ENCODE measurements around the gene DLG2.

DLG2 gene

GRCh38 chr11:83471831-83472727 is 2155.1 kb downstream of the DLG2 start:
- WGBS (ENCODE audit: insufficient coverage, insufficient read length) = no CpG with 5 or more reads among the region's 5 CpGs
- Histone ChIP-seq H3K27me3 (ENCODE audit: control insufficient read depth, insufficient read depth, low read length) (no peaks in the 10 kb centered on the region), H3K36me3 (ENCODE audit: control insufficient read depth, insufficient read depth, low read length) (no peaks in the 10 kb centered on the region), H3K4me1 (ENCODE audit: control insufficient read depth, insufficient read depth, low read length) (no peaks in the 10 kb centered on the region), H3K27ac (ENCODE audit: low read length) (no peak overlapping the region), H3K9me3 (ENCODE audit: control insufficient read depth, insufficient read depth, low read length) (no peaks in the 10 kb centered on the region), H3K4me3 (ENCODE audit: low read length) (no peak overlapping the region)
- no peak for DNase-seq (ENCODE audit: low read depth, low spot score)

- Histone ChIP-seq H3K4me1 (ENCODE audit: control insufficient read depth, insufficient read depth, low read length) (no peaks in the 10 kb centered on the region), H3K27ac (ENCODE audit: low read length) (no peak overlapping the region), H3K9me3 (ENCODE audit: control insufficient read depth, insufficient read depth, low read length) (no peaks in the 10 kb centered on the region), H3K4me3 (ENCODE audit: low read length) (no peak overlapping the region), H3K36me3 (ENCODE audit: control insufficient read depth, insufficient read depth, low read length) (no peaks in the 10 kb centered on the region), H3K27me3 (ENCODE audit: control insufficient read depth, insufficient read depth, low read length) (no peaks in the 10 kb centered on the region)
- no peak for DNase-seq (ENCODE audit: low read depth, low spot score)
- WGBS (ENCODE audit: insufficient coverage, insufficient read length) = no CpG with 5 or more reads among the region's 1 CpG
Measured at GRCh38 chr11:83467837-83468236, 2159.3 kb downstream of the DLG2 start.

GRCh38 chr11:83464160-83464944 is 2162.8 kb downstream of the DLG2 start:
- no CpG with 5 or more reads among the region's 3 CpGs for WGBS (ENCODE audit: insufficient coverage, insufficient read length)
- no peaks in the 10 kb centered on the region for H3K36me3 ChIP-seq (ENCODE audit: control insufficient read depth, insufficient read depth, low read length)
- H3K9me3 ChIP-seq (ENCODE audit: control insufficient read depth, insufficient read depth, low read length) = no peaks in the 10 kb centered on the region
- no peak overlapping the region for H3K27ac ChIP-seq (ENCODE audit: low read length)
- no peak for DNase-seq (ENCODE audit: low read depth, low spot score)
- H3K4me3 ChIP-seq (ENCODE audit: low read length) = no peak overlapping the region
- no peaks in the 10 kb centered on the region for H3K27me3 ChIP-seq (ENCODE audit: control insufficient read depth, insufficient read depth, low read length)
- H3K4me1 ChIP-seq (ENCODE audit: control insufficient read depth, insufficient read depth, low read length) = no peaks in the 10 kb centered on the region

GRCh38 chr11:83459798-83460197 is 2167.3 kb downstream of the DLG2 start:
- H3K27me3 ChIP-seq (ENCODE audit: control insufficient read depth, insufficient read depth, low read length) = no peaks in the 10 kb centered on the region
- H3K9me3 ChIP-seq (ENCODE audit: control insufficient read depth, insufficient read depth, low read length) = no peaks in the 10 kb centered on the region
- H3K27ac ChIP-seq (ENCODE audit: low read length) = no peak overlapping the region
- H3K4me3 ChIP-seq (ENCODE audit: low read length) = no peak overlapping the region
- H3K4me1 ChIP-seq (ENCODE audit: control insufficient read depth, insufficient read depth, low read length) = no peaks in the 10 kb centered on the region
- DNase-seq (ENCODE audit: low read depth, low spot score) = no peak
- no CpG with 5 or more reads among the region's 1 CpG for WGBS (ENCODE audit: insufficient coverage, insufficient read length)
- no peaks in the 10 kb centered on the region for H3K36me3 ChIP-seq (ENCODE audit: control insufficient read depth, insufficient read depth, low read length)

GRCh38 chr11:83456566-83456965 is 2170.6 kb downstream of the DLG2 start:
- WGBS (ENCODE audit: insufficient coverage, insufficient read length) = 100% methylated on average over 2 of the region's 8 CpGs
- Histone ChIP-seq H3K36me3 (ENCODE audit: control insufficient read depth, insufficient read depth, low read length) (no peaks in the 10 kb centered on the region), H3K4me3 (ENCODE audit: low read length) (no peak overlapping the region), H3K27me3 (ENCODE audit: control insufficient read depth, insufficient read depth, low read length) (no peaks in the 10 kb centered on the region), H3K27ac (ENCODE audit: low read length) (no peak overlapping the region), H3K9me3 (ENCODE audit: control insufficient read depth, insufficient read depth, low read length) (no peaks in the 10 kb centered on the region), H3K4me1 (ENCODE audit: control insufficient read depth, insufficient read depth, low read length) (no peaks in the 10 kb centered on the region)
- DNase-seq (ENCODE audit: low read depth, low spot score) = no peak

- Histone ChIP-seq H3K4me3 (ENCODE audit: low read length) (no peak overlapping the region), H3K36me3 (ENCODE audit: control insufficient read depth, insufficient read depth, low read length) (no peaks in the 10 kb centered on the region), H3K9me3 (ENCODE audit: control insufficient read depth, insufficient read depth, low read length) (no peaks in the 10 kb centered on the region), H3K27ac (ENCODE audit: low read length) (no peak overlapping the region), H3K27me3 (ENCODE audit: control insufficient read depth, insufficient read depth, low read length) (no peaks in the 10 kb centered on the region), H3K4me1 (ENCODE audit: control insufficient read depth, insufficient read depth, low read length) (no peaks in the 10 kb centered on the region)
- no peak for DNase-seq (ENCODE audit: low read depth, low spot score)
- WGBS (ENCODE audit: insufficient coverage, insufficient read length) = no CpG with 5 or more reads among the region's 11 CpGs
Measured at GRCh38 chr11:83456075-83456474, 2171.1 kb downstream of the DLG2 start.

- Histone ChIP-seq H3K27me3 (ENCODE audit: control insufficient read depth, insufficient read depth, low read length) (no peaks in the 10 kb centered on the region), H3K36me3 (ENCODE audit: control insufficient read depth, insufficient read depth, low read length) (no peaks in the 10 kb centered on the region), H3K9me3 (ENCODE audit: control insufficient read depth, insufficient read depth, low read length) (no peaks in the 10 kb centered on the region), H3K4me3 (ENCODE audit: low read length) (no peak overlapping the region), H3K27ac (ENCODE audit: low read length) (no peak overlapping the region), H3K4me1 (ENCODE audit: control insufficient read depth, insufficient read depth, low read length) (no peaks in the 10 kb centered on the region)
- no CpG with 5 or more reads among the region's 3 CpGs for WGBS (ENCODE audit: insufficient coverage, insufficient read length)
- no peak for DNase-seq (ENCODE audit: low read depth, low spot score)
Measured at GRCh38 chr11:83455356-83455755, 2171.8 kb downstream of the DLG2 start.

GRCh38 chr11:83454674-83455073 is 2172.5 kb downstream of the DLG2 start:
- Histone ChIP-seq H3K36me3 (ENCODE audit: control insufficient read depth, insufficient read depth, low read length) (no peaks in the 10 kb centered on the region), H3K27me3 (ENCODE audit: control insufficient read depth, insufficient read depth, low read length) (no peaks in the 10 kb centered on the region)
- WGBS (ENCODE audit: insufficient coverage, insufficient read length) = no CpG with 5 or more reads among the region's 1 CpG

GRCh38 chr11:83449338-83449913 is 2177.7 kb downstream of the DLG2 start:
- no peaks in the 10 kb centered on the region for H3K27me3 ChIP-seq (ENCODE audit: control insufficient read depth, insufficient read depth, low read length)
- H3K4me3 ChIP-seq (ENCODE audit: low read length) = no peak overlapping the region
- H3K27ac ChIP-seq (ENCODE audit: low read length) = no peak overlapping the region
- H3K36me3 ChIP-seq (ENCODE audit: control insufficient read depth, insufficient read depth, low read length) = no peaks in the 10 kb centered on the region
- WGBS (ENCODE audit: insufficient coverage, insufficient read length) = no CpG with 5 or more reads among the region's 4 CpGs
- no peaks in the 10 kb centered on the region for H3K4me1 ChIP-seq (ENCODE audit: control insufficient read depth, insufficient read depth, low read length)
- no peak for DNase-seq (ENCODE audit: low read depth, low spot score)
- no peaks in the 10 kb centered on the region; the same call in 1 of the 2 replicates for H3K9me3 ChIP-seq (ENCODE audit: control insufficient read depth, insufficient read depth, low read length)

More at GRCh38 chr11:83454674-83455073, 2172.5 kb downstream of the DLG2 start:
- H3K27ac ChIP-seq (ENCODE audit: low read length) = no peak overlapping the region
- H3K9me3 ChIP-seq (ENCODE audit: control insufficient read depth, insufficient read depth, low read length) = no peaks in the 10 kb centered on the region
- no peak for DNase-seq (ENCODE audit: low read depth, low spot score)
- H3K4me1 ChIP-seq (ENCODE audit: control insufficient read depth, insufficient read depth, low read length) = no peaks in the 10 kb centered on the region
- H3K4me3 ChIP-seq (ENCODE audit: low read length) = no peak overlapping the region

GRCh38 chr11:83448686-83449085 is 2178.5 kb downstream of the DLG2 start:
- no CpG with 5 or more reads among the region's 2 CpGs for WGBS (ENCODE audit: insufficient coverage, insufficient read length)

More at GRCh38 chr11:83448686-83449085, 2178.5 kb downstream of the DLG2 start:
- no peak for DNase-seq (ENCODE audit: low read depth, low spot score)
- H3K4me1 ChIP-seq (ENCODE audit: control insufficient read depth, insufficient read depth, low read length) = no peaks in the 10 kb centered on the region
- H3K27me3 ChIP-seq (ENCODE audit: control insufficient read depth, insufficient read depth, low read length) = no peaks in the 10 kb centered on the region
- H3K36me3 ChIP-seq (ENCODE audit: control insufficient read depth, insufficient read depth, low read length) = no peaks in the 10 kb centered on the region
- no peak overlapping the region for H3K4me3 ChIP-seq (ENCODE audit: low read length)
- H3K9me3 ChIP-seq (ENCODE audit: control insufficient read depth, insufficient read depth, low read length) = no peaks in the 10 kb centered on the region; the same call in 1 of the 2 replicates
- H3K27ac ChIP-seq (ENCODE audit: low read length) = no peak overlapping the region

Measured in iPS DF 6.9 (cell line).